Stimulated activated CD8-positive, alpha-beta memory T cell treated with anti-CD3 and anti-CD28 coated beads, Interleukin-15, amount 100 ng/mL, for 48 hours (primary cell): ENCODE measurements around the gene SLIT3.
A peak's percentile ranks its signal among the peaks of the same experiment; 100 is the strongest.

Experiments used
- DNase-seq, 2 donors: peaks; one replicate each; pipeline ENCODE4 v3.0.0-alpha.2; 2020; ENCODE audit warnings: low read depth in 2 of 2

SLIT3 gene

GRCh38 chr5:168798065-168799023 lies 502.6 kb downstream of the SLIT3 start:
- DNase-seq: no peak

DNA sequence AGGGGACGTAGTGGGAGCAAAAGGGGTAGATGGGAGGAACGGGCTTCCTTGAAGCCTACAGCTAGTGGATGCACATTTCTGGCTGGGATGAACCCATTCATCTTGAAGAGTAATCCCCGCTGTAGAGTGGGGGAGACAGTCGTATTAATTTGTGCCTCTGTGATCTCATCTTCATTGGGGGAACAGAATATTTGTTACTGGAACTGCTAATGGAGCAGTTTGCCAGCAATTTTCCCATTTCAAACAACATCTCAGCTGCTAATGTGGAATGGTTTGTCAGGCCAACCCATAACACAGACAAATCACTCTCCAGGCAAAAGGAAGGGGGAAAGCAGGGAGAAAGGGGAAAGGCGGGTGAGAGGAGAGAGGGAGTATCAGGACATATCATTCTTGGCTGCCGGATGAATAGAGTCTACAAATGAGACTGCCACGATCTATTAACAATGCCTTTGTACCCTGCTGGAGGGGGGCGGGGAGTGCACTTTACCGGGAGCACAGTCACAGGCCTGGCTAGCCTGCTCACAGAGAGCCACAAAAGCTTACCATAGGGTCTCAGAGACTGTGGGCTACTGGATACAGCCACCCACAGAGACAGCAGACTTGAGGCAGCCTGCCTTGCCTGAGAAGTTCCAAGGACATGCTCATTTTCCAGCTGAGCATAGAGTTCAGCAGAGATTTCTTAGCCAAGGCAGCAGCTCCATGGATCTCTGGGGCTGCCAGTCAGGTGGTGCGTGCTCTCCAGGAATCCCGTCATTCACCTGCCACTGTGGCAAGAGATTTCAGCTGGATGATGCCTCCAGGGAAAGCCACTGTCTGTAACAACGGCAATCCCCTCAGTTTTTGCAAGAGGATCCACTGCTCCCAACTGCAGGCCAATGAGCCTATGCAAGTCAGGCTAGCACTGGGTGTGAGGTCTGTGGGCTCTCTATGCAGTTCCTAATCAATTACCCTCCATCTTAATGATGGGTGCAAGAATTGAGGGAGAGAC lies 504.1 kb downstream of the SLIT3 start:
- DNase-seq: no peak

DNA sequence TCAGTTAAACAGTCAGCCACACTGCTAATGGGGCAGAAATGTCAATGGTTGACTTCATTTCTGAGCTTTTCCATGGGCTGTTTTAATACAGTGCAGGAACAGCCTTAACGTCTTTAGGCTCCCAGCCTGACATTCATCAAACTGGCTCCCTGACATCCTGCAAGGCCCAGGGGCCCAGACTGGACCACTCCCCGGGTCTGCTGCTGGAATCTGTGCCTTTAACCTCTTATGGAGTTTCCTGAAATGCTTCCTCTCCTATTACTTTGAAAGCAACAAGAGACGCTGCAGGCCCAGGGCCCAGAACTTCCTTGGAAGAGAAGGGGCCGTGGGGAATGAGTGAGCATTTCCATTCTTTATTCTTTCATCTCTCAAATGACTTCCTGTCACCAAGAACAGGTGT lies 504.9 kb downstream of the SLIT3 start:
- no peak for DNase-seq

DNA sequence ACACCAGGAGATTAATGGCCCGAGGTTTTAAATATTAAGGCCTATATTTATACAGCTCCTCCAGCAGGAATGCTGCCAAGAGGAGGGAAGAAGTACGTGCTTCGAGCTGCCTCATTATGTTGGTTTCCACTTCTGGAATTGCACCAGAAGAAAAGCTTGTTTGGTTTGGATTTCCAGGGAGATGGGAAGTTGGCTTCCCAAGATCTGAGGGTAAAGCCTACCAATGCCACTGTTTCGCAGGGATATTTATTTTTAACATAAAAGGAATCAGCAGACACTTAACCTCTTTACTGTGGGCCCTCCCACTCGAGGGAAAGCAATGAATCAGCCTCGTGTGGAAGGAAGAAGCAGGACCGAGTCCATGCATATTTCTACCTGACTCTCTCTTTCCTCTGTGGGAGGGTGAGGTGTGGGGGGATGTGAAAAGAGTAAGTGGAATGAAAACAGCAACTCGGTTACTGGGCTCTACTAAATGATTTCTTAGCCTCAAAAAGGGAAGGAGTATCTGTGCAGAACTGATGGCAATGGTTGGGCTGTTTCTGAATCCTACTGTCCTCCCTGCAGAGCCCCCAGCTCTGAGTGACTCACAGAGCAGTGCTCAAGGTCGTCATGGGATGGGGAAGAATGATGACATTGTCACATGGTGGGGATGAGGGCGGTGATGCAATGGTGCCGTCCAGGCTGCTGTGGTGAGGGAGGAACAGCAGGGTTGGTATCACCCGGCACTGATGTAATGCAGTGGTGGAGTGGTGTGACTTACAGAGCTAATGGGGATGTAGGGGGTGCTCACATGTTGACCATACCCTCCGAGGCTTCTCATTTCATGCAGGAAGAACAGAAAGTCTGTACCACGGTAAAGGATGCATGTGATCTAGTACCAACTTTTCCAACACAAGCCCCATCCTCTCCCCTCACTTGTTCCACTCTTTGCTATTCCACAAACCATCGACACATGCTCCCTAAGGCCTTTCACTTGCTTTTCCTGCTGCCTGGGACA lies 506.8 kb downstream of the SLIT3 start:
- DNase-seq: peak; percentile 41 to 44

DNA sequence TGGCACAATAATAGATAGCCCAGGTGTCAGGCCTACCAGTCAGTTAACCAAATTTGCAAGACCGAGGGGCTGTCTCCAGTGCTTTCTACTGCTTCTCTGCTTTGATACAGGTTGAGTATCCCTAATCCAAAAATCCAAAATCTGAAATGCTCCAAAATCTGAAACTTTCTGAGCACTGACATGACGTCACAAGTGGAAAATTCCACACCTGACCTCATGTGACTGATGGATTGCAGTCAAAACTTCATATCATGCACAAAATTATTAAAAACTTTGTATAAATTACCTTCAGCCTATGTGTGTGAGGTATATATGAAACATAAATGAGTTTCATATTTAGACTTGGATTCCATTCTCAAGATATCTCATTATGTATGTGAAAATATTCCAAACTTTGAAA lies 508.3 kb downstream of the SLIT3 start:
- DNase-seq: no peak

DNA sequence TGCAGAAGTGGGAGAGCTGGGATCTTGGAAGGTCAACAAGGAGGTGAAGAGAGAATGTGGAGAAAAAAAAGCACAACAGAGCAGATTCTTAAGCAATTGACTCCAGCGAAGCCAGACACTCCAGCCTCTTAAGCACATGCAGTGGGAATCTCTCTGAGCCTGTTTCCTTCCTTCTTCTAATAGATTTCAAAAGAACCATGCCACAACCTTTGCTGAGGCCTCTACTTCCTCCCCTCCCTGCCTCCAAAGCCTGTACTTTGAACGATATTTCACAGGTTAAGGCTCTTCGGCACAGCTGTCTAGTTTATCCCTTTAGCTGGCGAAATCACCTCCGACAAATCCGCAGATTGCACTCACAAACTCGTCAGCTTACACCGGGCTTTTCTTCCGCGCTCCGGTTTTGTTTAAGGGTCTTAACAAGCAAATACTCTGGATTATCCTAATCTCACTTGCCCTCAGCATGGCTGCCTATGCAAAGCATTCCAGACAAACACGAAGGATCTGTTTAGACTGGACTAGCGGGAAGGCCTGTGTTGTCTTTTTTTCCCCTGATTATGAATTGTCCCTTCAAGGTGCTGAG lies 510.2 kb downstream of the SLIT3 start:
- no peak for DNase-seq

DNA sequence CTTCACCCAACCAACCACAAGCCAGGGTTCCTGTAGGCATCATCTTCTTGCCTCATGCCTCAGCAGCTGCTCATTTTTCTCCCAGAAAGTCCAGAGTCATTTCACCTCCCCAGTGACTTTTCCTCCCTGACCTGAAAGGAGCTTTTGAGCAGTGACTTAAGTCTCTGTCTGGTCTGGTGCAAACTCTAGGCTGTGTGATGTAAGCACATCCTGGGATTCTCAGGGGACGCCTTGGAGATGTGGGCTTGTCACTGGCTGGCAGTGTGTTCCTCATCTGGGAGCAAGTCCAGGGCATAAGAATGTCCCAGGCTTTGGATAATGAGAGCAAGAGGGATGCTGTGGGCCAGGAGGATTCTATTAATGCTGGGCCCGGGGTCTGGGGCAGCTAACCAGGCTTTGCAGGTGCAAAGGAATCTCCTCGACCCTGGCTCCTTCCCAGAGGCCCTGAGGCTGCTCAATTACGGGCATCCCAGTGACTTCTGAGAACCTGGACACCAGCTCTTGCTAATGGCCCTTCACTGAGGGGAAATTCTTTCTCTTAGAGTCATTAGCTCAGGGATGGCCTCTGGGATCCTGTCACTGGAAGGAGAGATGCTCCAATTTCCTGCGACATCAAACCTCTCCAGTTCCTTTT lies 510.8 kb downstream of the SLIT3 start:
- DNase-seq: no peak

GRCh38 chr5:168788786-168789185 lies 512.2 kb downstream of the SLIT3 start:
- DNase-seq: no peak

- no peak for DNase-seq
Observed at GRCh38 chr5:168788107-168788506, 512.8 kb downstream of the SLIT3 start.

DNA sequence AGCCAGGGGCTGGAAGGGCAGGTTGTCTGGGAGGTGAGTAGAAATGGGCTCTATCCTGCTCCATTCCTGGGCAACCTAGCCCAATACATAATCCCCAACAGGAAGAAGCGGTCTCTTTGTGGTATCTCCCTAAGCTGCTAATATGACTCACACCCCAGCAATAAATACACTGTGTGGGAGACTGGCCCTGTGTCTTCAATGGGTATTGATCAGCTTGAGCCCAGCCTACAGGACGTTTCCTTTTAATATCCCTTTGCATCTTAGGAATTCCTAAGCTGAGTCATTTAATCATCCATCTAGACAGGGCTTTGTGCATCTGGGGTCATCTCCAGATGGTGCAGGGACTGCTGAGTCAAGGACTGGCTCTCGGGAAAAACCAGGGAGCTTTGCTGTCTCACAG lies 514.8 kb downstream of the SLIT3 start:
- DNase-seq: no peak

DNA sequence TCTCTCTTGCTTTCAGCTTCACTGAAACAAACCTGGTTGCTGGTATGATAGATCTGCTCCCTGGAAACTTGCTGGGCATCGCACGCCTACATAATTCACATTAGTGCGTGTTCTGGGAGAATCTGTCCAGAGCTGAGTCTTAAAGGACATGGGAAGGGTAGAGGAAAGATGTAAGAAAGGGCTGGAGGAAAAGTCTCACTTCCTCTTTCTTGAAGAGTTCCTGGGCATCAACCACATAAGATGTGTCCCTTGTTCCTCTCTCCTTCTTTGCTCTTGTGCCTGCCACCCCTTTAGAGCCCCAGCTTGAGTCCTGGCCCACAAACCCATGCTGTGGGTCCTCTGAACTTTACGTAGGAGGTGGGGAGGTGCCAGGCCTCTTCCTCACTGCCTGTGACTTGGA lies 516.5 kb downstream of the SLIT3 start:
- DNase-seq: no peak

GRCh38 chr5:168781941-168782571 lies 518.9 kb downstream of the SLIT3 start:
- DNase-seq: no peak

- no peak for DNase-seq
Observed at GRCh38 chr5:168780888-168781287, 520.1 kb downstream of the SLIT3 start.

DNA sequence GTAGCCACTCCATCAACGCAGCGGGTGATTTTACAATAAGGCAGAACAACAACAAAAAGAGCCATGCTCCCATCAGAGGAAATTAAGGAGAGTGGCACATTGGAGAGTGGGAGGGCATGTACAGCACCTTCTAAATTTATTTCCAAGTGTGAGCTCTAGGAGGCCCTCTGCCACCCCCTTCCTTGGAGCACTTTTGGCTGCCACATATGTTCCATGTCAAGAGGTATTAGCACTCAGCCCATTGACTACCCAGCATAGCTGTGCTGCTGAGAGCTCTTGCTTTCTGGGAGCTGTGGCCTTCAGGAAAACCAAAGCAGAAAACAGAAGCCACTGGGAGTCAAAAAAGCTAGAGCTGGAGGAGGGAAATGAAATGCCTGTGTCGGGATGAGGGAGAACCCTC lies 521.6 kb downstream of the SLIT3 start:
- no peak for DNase-seq

DNA sequence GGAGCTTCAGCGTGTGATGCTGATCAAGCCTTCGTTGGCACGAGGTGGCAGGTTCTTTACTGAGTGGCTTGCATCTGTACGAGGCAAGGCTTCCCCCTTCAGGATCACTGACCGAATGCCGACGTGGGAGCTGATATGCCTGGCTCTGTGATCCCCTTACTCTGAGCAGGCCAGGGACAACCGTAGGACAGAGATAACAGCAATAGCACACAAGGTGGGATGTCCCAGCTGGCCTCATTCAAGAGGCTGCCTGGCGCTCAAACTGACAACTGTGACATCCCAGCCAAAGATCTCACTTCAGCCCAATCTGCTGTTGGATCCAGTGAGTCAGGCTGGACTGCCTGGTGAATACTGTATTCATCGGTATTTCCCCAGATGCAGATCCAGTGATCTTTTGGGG lies 522.4 kb downstream of the SLIT3 start:
- DNase-seq: no peak

GRCh38 chr5:168777651-168778050 lies 523.3 kb downstream of the SLIT3 start:
- DNase-seq: no peak

DNA sequence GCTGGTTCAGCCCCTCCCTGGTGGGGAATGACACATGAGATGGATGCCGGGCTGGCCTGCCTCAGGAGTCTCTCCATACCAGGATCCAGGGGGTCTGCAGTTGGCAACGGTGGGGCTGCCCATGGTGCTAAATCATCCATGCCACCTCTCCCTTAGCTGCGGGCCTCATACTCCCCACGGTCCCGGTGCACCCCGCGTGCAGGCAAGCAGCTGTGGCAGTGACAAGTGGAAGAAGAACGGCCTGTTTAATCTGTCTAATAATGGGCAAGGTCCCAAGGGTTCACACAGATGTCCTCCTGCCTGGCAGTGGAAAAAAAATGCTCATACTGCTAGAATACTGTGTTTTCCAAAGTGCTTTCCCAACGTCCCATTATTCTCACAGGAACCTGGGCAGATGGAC lies 524.9 kb downstream of the SLIT3 start:
- DNase-seq: no peak

GRCh38 chr5:168773226-168773625 lies 527.7 kb downstream of the SLIT3 start:
- no peak for DNase-seq

DNA sequence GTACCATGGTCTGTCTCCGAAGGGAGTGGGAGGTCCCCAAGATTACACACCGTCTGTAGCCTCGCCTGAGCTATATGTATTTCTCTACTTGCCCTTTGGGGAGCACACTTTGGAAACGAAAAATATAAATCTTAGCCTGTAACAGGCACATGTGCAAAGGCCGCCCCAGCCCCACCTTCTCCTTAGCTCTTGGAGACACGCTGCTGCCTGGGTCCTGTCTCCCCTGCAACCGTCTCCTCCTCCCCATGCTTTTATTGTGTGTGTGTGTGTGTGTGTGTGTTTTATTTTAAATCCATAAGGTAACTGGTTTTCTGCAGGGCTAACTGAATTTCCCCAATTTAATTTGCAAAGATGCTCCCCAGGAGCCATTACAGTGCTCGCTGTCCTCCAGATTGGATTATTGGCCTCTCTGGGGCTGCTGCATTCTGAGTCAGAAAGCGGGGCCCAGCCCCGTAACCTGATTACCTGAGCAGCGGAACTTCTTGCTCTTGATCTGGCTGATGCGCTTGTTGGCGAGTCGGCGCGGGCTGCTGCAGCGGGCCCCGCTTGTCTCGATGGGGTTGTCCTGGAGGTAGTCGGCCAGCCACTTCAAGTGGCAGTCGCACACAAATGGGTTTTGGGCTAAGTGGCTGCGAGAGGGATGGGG lies 528.5 kb downstream of the SLIT3 start:
- no peak for DNase-seq
